ENCODE data around the gene ANKZF1. TPM values are rescaled to one million over a fixed set of nuclear protein-coding genes. Genes with fewer than 3 reads are reported as not detected.
"Not testable (repeated sequence)": the region's sequence is repeated elsewhere in the genome, so short reads cannot be mapped to it uniquely, and the experiment has no call there.

Gene ANKZF1
- total RNA-seq, 1 donor, result 35.1 TPM

DNA sequence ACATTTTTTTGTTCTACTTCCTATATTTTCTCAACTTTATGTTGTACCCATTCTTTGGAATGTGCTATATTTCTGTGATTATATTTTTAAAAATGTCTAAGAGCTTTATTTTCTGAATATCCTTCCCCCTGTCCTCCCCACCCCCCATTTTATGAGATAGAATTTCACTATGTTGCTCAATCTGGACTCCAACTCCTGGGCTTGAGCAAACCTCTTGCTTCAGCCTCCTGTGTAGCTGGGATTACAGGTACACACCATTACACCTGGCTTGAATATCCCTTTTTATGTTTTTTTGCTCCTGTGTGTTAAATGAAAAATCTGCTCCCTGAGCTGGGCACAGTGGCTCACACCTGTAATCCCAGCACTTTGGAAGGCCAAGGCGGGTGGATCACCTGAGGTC is 32.2 kb upstream of the ANKZF1 start:
- no peaks in the 10 kb centered on the region for H3K79me2 ChIP-seq (ENCODE audit: insufficient read depth, low read length)
- TF ChIP-seq, protein P1, sequence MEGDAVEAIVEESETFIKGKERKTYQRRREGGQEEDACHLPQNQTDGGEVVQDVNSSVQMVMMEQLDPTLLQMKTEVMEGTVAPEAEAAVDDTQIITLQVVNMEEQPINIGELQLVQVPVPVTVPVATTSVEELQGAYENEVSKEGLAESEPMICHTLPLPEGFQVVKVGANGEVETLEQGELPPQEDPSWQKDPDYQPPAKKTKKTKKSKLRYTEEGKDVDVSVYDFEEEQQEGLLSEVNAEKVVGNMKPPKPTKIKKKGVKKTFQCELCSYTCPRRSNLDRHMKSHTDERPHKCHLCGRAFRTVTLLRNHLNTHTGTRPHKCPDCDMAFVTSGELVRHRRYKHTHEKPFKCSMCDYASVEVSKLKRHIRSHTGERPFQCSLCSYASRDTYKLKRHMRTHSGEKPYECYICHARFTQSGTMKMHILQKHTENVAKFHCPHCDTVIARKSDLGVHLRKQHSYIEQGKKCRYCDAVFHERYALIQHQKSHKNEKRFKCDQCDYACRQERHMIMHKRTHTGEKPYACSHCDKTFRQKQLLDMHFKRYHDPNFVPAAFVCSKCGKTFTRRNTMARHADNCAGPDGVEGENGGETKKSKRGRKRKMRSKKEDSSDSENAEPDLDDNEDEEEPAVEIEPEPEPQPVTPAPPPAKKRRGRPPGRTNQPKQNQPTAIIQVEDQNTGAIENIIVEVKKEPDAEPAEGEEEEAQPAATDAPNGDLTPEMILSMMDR (IDR thresholded peaks at IDR 0.05; ENCODE audit: extremely low read depth, low read depth, low read length), result no peak
- no peak overlapping the region for H3K4me3 ChIP-seq (ENCODE audit: insufficient read depth, low read length)
- H3K4me1 ChIP-seq (ENCODE audit: insufficient read depth, low read length), result no peaks in the 10 kb centered on the region
- no peaks in the 10 kb centered on the region for H3K36me3 ChIP-seq (ENCODE audit: insufficient read depth, low read length)
- H4K20me1 ChIP-seq (ENCODE audit: insufficient read depth, low read length), result no peaks in the 10 kb centered on the region
- no peak overlapping the region for H3K27ac ChIP-seq (ENCODE audit: low read depth, low read length)
- no peak overlapping the region for H3K4me2 ChIP-seq (ENCODE audit: insufficient read depth, low read length)
- peaks cover 5% of the 10 kb centered on the region for H3K27me3 ChIP-seq (ENCODE audit: insufficient read depth, low read length)
- DNase-seq (ENCODE audit: insufficient read length, low spot score, missing footprints), result no peak
- no peaks in the 10 kb centered on the region for H3K9me3 ChIP-seq (ENCODE audit: low read depth, low read length)
- H2AFZ ChIP-seq (ENCODE audit: low read length), result no peak overlapping the region

DNA sequence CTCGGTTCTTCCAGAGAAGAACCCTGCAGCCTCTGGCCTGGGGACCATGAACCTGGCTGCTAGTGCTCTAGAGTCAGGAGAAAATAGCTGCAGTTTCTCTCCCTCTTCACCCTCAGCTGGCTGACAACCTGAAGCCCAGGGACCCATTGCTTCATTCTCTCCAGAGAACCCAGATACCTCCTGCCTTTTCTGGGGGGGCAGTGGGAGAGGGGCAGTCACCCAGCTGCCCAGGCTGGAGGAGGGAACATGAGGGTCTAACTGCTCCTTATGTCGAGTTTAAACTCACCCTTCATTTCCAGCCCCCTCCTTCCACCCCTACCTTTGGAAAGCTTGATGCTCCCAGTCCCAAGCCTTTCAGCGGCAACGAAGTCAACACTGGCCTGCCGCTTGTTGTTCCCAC is 30.6 kb upstream of the ANKZF1 start:
- DNase-seq (ENCODE audit: insufficient read length, low spot score, missing footprints), result no peak
- H3K27ac ChIP-seq (ENCODE audit: low read depth, low read length), result no peak overlapping the region
- H3K36me3 ChIP-seq (ENCODE audit: insufficient read depth, low read length), result no peaks in the 10 kb centered on the region
- H4K20me1 ChIP-seq (ENCODE audit: insufficient read depth, low read length), result no peaks in the 10 kb centered on the region
- TF ChIP-seq, protein P1 (IDR thresholded peaks at IDR 0.05; ENCODE audit: extremely low read depth, low read depth, low read length), result no peak
- H2AFZ ChIP-seq (ENCODE audit: low read length), result no peak overlapping the region
- no peaks in the 10 kb centered on the region for H3K9me3 ChIP-seq (ENCODE audit: low read depth, low read length)
- peaks cover 5% of the 10 kb centered on the region for H3K27me3 ChIP-seq (ENCODE audit: insufficient read depth, low read length)
- no peaks in the 10 kb centered on the region for H3K79me2 ChIP-seq (ENCODE audit: insufficient read depth, low read length)
- H3K4me2 ChIP-seq (ENCODE audit: insufficient read depth, low read length), result no peak overlapping the region
- H3K4me1 ChIP-seq (ENCODE audit: insufficient read depth, low read length), result no peaks in the 10 kb centered on the region
- no peak overlapping the region for H3K4me3 ChIP-seq (ENCODE audit: insufficient read depth, low read length)

DNA sequence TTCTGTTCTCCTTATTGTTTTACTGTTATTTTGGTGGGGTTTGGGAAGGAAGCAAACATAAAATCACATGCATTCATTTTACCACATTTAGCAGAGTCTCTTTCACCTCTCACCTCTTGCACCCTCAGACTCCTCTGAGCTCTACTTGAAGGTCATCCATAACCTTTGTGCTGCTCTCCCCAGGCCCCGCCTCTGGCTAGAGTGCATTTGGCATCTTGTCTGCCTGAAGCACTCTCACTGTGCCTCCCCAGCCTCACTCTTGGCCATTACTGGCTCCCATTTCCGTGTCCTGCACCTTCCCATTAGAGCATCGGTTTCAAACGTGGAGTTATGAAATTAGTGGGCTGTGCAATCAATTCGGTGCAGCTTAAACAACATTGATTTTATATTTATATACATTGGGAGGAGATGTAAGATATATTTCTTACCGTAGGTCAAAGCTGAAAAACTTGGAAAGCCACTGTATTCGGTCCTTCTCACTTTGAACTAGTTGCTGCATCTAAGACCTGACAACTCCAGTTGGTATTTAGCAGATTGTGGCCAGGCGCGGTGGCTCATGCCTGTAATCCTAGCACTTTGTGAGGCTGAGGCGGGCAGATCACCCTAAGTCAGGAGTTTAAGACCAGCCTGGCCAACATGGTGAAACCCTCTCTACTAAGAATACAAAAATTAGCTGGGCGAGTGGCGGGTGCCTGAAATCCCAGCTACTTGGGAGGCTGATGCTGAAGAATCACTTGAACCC is 30.0 kb upstream of the ANKZF1 start:
- TF ChIP-seq, protein P1 (IDR thresholded peaks at IDR 0.05; ENCODE audit: extremely low read depth, low read depth, low read length), result no peak
- Histone ChIP-seq H3K4me2 (ENCODE audit: insufficient read depth, low read length) (no peak overlapping the region), H3K27ac (ENCODE audit: low read depth, low read length) (no peak overlapping the region), H4K20me1 (ENCODE audit: insufficient read depth, low read length) (no peaks in the 10 kb centered on the region), H3K36me3 (ENCODE audit: insufficient read depth, low read length) (no peaks in the 10 kb centered on the region), H3K9me3 (ENCODE audit: low read depth, low read length) (no peaks in the 10 kb centered on the region), H2AFZ (ENCODE audit: low read length) (no peak overlapping the region), H3K4me1 (ENCODE audit: insufficient read depth, low read length) (no peaks in the 10 kb centered on the region), H3K79me2 (ENCODE audit: insufficient read depth, low read length) (no peaks in the 10 kb centered on the region), H3K27me3 (ENCODE audit: insufficient read depth, low read length) (peaks cover 5% of the 10 kb centered on the region), H3K4me3 (ENCODE audit: insufficient read depth, low read length) (no peak overlapping the region)
- DNase-seq (ENCODE audit: insufficient read length, low spot score, missing footprints), result peak; percentile 64

DNA sequence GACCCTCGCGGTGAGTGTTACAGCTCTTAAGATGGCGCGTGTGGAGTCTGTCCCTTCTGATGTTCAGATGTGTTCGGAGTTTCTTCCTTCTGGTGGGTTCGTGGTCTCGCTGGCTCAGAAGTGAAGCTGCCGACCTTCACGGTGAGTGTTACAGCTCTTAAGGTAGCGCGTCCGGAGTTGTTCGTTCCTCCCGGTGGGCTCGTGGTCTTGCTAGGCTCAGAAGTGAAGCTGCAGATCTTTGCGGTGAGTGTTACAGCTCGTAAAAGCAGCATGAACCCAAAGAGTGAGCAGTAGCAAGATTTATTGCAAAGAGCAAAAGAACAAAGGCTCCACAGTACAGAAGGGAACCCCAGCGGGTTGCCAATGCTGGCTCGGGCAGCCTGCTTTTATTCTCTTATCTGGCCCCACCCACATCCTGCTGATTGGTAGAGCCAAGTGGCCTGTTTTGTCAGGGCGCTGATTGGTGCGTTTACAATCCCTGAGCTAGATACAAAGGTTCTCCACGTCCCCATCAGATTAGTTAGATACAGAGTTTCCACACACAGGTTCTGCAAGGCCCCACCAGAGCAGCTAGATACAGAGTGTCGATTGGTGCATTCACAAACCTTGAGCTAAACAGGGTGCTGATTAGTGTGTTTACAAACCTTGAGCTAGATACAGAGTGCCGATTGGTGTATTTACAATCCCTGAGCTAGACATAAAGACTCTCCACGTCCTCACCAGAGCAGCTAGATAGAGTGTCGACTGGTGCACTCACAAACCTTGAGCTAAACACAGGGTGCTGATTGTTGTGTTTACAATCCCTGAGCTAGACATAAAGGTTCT is 28.9 kb upstream of the ANKZF1 start:
- not testable (repeated sequence) for H3K9me3 ChIP-seq (ENCODE audit: low read depth, low read length); H4K20me1 ChIP-seq (ENCODE audit: insufficient read depth, low read length); H3K4me1 ChIP-seq (ENCODE audit: insufficient read depth, low read length); H3K36me3 ChIP-seq (ENCODE audit: insufficient read depth, low read length); DNase-seq (ENCODE audit: insufficient read length, low spot score, missing footprints); H3K79me2 ChIP-seq (ENCODE audit: insufficient read depth, low read length); H3K27ac ChIP-seq (ENCODE audit: low read depth, low read length); H2AFZ ChIP-seq (ENCODE audit: low read length); H3K4me3 ChIP-seq (ENCODE audit: insufficient read depth, low read length); H3K4me2 ChIP-seq (ENCODE audit: insufficient read depth, low read length); H3K27me3 ChIP-seq (ENCODE audit: insufficient read depth, low read length)

DNA sequence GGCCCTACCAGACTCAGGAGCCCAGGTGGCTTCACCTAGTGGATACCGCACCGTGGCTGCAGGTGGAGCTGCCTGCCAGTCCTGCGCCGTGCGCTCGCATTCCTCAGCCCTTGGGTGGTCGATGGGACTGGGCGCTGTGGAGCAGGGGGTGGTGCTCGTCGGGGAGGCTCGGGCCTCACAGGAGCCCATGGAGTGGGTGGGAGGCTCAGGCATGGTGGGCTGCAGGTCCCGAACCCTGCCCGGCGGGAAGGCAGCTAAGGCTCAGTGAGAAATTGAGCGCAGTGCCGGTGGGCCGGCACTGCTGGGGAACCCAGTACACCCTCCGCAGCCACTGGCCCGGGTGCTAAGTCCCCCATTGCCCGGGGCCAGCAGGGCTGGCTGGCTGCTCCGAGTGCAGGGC is 28.3 kb upstream of the ANKZF1 start:
- not testable (repeated sequence) for H3K79me2 ChIP-seq (ENCODE audit: insufficient read depth, low read length); H3K4me2 ChIP-seq (ENCODE audit: insufficient read depth, low read length); H3K9me3 ChIP-seq (ENCODE audit: low read depth, low read length); DNase-seq (ENCODE audit: insufficient read length, low spot score, missing footprints); H3K27ac ChIP-seq (ENCODE audit: low read depth, low read length); H2AFZ ChIP-seq (ENCODE audit: low read length); H3K36me3 ChIP-seq (ENCODE audit: insufficient read depth, low read length); H4K20me1 ChIP-seq (ENCODE audit: insufficient read depth, low read length); H3K4me3 ChIP-seq (ENCODE audit: insufficient read depth, low read length); H3K4me1 ChIP-seq (ENCODE audit: insufficient read depth, low read length); H3K27me3 ChIP-seq (ENCODE audit: insufficient read depth, low read length)

Measured in osteoblast (primary cell).